ENCODE measurements around the gene APOBEC4. TPM values are rescaled to one million over a fixed set of nuclear protein-coding genes. Genes with fewer than 3 reads are reported as not detected.

Gene APOBEC4
- total RNA-seq, 4 donors from 2014 or later: not detected

DNA sequence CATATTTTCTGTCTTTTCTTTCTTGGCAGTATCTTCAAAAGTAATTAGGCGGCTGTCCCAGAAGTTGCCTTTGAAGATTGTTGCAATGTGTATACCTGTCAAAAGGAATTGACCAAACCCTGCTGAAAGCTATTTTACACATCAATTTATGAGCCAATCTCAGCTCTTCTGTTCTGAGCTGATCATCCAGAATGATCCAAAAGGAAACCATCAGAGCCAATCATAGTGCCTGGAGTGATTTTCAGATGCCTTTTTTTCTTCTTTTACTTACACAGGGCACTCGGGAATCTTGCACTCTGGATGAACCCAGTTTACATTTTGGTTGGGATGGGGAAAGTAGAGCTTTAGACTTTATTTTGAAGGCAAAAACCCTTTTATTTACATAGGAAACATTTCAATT lies 21.8 kb upstream of the APOBEC4 start:
- Histone ChIP-seq H3K9me3 (peaks cover 0 to 5% (median 0%) of the 10 kb centered on the region in 3 donors), H3K27me3 (no peaks in the 10 kb centered on the region), H3K36me3 (no peaks in the 10 kb centered on the region), H3K4me3 (no peak overlapping the region), H3K27ac (no peak overlapping the region), H3K4me1 (peaks cover 0 to 18% (median 11%) of the 10 kb centered on the region in 3 donors)
- WGBS, 2 donors (ENCODE audit: low coverage in 1 of 2): 54 to 67% methylated on average over 2 of the region's 2 CpGs
- no peak for TF ChIP-seq EP300 (IDR thresholded peaks at IDR 0.05)
- no peak for TF ChIP-seq POLR2AphosphoS5 (IDR thresholded peaks at IDR 0.05)
- TF ChIP-seq POLR2A (IDR thresholded peaks at IDR 0.05): no peak
- TF ChIP-seq, protein P1, sequence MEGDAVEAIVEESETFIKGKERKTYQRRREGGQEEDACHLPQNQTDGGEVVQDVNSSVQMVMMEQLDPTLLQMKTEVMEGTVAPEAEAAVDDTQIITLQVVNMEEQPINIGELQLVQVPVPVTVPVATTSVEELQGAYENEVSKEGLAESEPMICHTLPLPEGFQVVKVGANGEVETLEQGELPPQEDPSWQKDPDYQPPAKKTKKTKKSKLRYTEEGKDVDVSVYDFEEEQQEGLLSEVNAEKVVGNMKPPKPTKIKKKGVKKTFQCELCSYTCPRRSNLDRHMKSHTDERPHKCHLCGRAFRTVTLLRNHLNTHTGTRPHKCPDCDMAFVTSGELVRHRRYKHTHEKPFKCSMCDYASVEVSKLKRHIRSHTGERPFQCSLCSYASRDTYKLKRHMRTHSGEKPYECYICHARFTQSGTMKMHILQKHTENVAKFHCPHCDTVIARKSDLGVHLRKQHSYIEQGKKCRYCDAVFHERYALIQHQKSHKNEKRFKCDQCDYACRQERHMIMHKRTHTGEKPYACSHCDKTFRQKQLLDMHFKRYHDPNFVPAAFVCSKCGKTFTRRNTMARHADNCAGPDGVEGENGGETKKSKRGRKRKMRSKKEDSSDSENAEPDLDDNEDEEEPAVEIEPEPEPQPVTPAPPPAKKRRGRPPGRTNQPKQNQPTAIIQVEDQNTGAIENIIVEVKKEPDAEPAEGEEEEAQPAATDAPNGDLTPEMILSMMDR (IDR thresholded peaks at IDR 0.05): no peak
- ATAC-seq: no peak

DNA sequence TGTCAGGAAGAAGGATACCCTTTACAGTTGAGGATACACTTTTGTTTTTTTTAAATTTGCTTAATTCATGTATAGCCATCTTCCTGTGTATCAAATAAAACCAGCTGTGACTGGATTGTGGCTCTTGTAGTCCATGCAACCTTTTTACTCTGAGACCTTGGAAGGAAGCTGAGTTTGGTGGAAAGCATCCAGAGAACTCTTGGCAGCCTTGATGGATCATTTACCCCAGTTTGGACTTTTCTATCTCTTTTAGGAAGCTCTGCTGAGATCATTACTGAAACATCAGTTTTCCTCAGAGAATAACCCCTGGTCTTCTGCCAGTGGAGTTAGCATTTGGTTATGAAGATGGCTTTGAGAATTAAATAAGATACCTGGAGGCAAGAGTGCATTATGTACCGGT lies 21.2 kb upstream of the APOBEC4 start:
- H3K27ac ChIP-seq: no peak overlapping the region
- H3K4me1 ChIP-seq: peaks cover 0 to 18% (median 11%) of the 10 kb centered on the region in 3 donors
- H3K27me3 ChIP-seq: no peaks in the 10 kb centered on the region
- H3K4me3 ChIP-seq: no peak overlapping the region
- no peaks in the 10 kb centered on the region for H3K36me3 ChIP-seq
- 63% methylated on average over 1 of the region's 1 CpG; no CpG with 5 or more reads in 1 of the 2 donors for WGBS, 2 donors (ENCODE audit: low coverage in 1 of 2)
- no peak for ATAC-seq
- TF ChIP-seq POLR2A (IDR thresholded peaks at IDR 0.05) (no peak), EP300 (IDR thresholded peaks at IDR 0.05) (no peak), POLR2AphosphoS5 (IDR thresholded peaks at IDR 0.05) (no peak)
- TF ChIP-seq, protein P1 (IDR thresholded peaks at IDR 0.05): no peak
- peaks cover 0 to 5% (median 0%) of the 10 kb centered on the region in 3 donors for H3K9me3 ChIP-seq

DNA sequence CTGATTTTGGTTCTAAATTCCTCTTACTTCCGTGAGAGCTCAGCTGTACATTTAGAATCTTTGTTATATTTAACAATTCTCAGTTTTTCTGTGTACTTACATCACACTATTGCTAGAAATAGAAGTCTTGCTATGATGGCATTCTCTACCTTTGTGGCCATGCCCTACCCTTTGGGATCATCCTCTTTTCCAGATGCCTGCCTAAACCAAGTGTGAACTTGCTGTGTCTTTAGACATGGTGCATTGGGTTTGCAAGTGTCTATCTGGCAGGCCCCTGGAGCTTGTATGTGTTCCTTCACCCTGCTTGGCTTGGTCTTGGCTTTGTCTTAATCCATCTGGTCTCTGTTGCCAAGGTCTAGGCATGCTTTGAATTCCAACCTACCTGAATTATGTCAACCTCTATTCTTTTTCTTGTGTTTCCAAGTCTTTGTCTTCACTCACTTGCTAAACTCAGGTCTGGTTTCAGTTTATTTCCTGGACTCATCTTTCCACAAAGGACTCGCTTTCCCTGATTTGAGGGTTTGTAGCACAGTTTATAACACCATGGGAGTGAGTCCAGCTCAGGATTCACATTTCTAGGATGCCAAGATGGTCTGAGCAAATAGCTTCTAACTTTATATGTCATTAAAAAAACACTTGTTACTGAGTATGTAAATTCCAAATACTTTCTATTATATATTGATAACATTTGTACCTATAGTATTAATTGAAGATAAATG lies 20.6 kb upstream of the APOBEC4 start:
- Histone ChIP-seq H3K4me1 (peaks cover 0 to 18% (median 11%) of the 10 kb centered on the region in 3 donors), H3K27me3 (no peaks in the 10 kb centered on the region), H3K4me3 (no peak overlapping the region), H3K9me3 (peaks cover 0 to 5% (median 0%) of the 10 kb centered on the region in 3 donors), H3K36me3 (no peaks in the 10 kb centered on the region), H3K27ac (no peak overlapping the region)
- no peak for ATAC-seq
- WGBS, 2 donors (ENCODE audit: low coverage in 1 of 2): 77 to 100% methylated on average over 2 of the region's 2 CpGs
- TF ChIP-seq POLR2A (IDR thresholded peaks at IDR 0.05) (no peak), POLR2AphosphoS5 (IDR thresholded peaks at IDR 0.05) (no peak), EP300 (IDR thresholded peaks at IDR 0.05) (no peak)
- TF ChIP-seq, protein P1 (IDR thresholded peaks at IDR 0.05): no peak

DNA sequence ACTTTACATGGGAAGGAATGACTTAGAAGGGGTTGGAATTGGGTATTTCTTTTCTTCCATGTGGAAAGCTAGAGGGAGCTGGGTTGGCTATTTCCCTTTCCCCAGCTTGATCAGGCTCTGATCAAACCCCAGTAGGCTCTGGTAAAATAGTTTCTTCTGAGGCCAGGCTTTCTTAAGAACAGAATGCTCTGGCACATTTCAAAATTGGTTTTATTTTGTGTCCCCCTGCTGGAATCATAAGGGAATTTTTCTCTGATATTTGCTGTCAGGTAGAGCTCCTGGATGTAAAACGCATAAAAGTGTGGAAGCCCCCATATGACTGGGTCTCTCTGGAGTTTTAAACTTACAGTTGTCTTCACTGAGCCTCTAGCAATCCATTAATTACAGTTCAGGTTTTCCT lies 17.1 kb upstream of the APOBEC4 start:
- no peak overlapping the region for H3K27ac ChIP-seq
- TF ChIP-seq, protein P1 (IDR thresholded peaks at IDR 0.05): no peak
- TF ChIP-seq POLR2A (IDR thresholded peaks at IDR 0.05) (no peak), POLR2AphosphoS5 (IDR thresholded peaks at IDR 0.05) (no peak), EP300 (IDR thresholded peaks at IDR 0.05) (no peak)
- no peaks in the 10 kb centered on the region for H3K27me3 ChIP-seq
- peaks cover 0 to 18% (median 11%) of the 10 kb centered on the region in 3 donors for H3K4me1 ChIP-seq
- no peak for ATAC-seq
- peaks cover 0 to 5% (median 0%) of the 10 kb centered on the region in 3 donors for H3K9me3 ChIP-seq
- no peaks in the 10 kb centered on the region for H3K36me3 ChIP-seq
- no peak overlapping the region for H3K4me3 ChIP-seq
- WGBS, 2 donors (ENCODE audit: low coverage in 1 of 2): 92 to 100% methylated on average over 1 of the region's 1 CpG

DNA sequence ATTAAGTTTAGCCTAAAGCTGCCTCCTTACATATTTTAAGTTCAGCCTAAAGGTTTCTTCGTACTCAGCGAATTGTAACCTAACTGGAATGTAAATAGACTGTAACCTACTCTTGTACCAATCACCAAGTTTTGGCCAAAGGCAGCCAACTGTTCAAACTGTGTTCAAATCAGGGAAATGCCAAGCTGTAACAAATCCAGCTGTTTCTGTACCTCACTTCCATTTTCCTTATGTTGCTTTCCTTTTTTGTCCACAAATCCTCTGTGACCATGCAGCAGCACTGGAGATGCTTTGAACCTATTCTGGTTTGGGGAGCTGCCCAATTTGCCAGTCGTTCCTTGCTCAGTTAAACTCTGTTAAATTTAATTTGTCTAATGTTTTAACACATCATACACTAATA lies 3.2 kb upstream of the APOBEC4 start:
- 32 to 61% methylated on average over 3 of the region's 3 CpGs for WGBS, 2 donors (ENCODE audit: low coverage in 1 of 2)
- no peak for TF ChIP-seq EP300 (IDR thresholded peaks at IDR 0.05)
- TF ChIP-seq, protein P1 (IDR thresholded peaks at IDR 0.05): no peak
- no peak for TF ChIP-seq POLR2AphosphoS5 (IDR thresholded peaks at IDR 0.05)
- TF ChIP-seq POLR2A (IDR thresholded peaks at IDR 0.05): no peak
- no peak overlapping the region for H3K4me3 ChIP-seq
- no peak for ATAC-seq
- H3K27ac ChIP-seq: no peak overlapping the region
- H3K36me3 ChIP-seq: no peaks in the 10 kb centered on the region
- H3K4me1 ChIP-seq: peaks cover 2 to 38% (median 7%) of the 10 kb centered on the region in 3 donors
- no peaks in the 10 kb centered on the region for H3K9me3 ChIP-seq
- no peaks in the 10 kb centered on the region for H3K27me3 ChIP-seq

Data from gastroesophageal sphincter (tissue), 4 donors.